HCT116 (cell line): ENCODE results near the gene ACOXL.

Source experiments
- EZH2 ChIP-seq: fragments of 200-600 bp; sonication (generic); IDR thresholded peaks from 2 replicates; pipeline ENCODE4 v1.6.1; 2017; ENCODE audit warnings: antibody characterized with exemption, mixed run types
- POLR2A ChIP-seq: IDR thresholded peaks from 2 replicates; pipeline ENCODE4 v1.7.0; 2011; ENCODE audit warnings: borderline replicate concordance; ENCODE audit not compliant: insufficient read depth, insufficient read length; ENCODE audit errors: extremely low read depth
- TCF7L2 ChIP-seq: IDR thresholded peaks from 2 replicates; pipeline ENCODE4 v1.7.0; 2011; ENCODE audit warnings: borderline replicate concordance, inconsistent platforms; ENCODE audit not compliant: insufficient read depth, insufficient read length; ENCODE audit errors: extremely low read depth
- TF ChIP-seq, protein P1 (sequence below): IDR thresholded peaks from 2 replicates; pipeline ENCODE4 v1.6.1; 2012; ENCODE audit warnings: low read depth

DNA sequence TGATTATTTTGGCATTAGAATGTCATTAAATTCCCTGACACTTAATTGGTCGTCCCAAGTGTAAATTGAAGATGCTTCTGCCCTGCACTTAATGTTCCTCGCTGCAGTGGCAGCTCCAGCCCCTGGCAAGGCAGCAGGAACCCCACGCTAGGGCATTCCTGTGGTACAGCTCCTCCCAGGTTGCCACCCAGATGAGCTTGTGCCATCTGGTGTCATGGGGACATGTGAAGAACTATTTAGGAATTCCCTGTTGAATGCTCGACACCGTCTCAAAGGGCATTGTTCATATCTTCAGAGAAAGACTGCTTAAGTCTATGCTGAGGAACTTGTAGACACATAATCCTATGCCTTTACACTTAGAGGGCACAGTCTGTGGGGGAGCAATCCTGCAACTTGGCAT is 427.3 kb downstream of the ACOXL start:
- TF ChIP-seq EZH2 (no peak), POLR2A (no peak), TCF7L2 (no peak)
- TF ChIP-seq, protein P1, sequence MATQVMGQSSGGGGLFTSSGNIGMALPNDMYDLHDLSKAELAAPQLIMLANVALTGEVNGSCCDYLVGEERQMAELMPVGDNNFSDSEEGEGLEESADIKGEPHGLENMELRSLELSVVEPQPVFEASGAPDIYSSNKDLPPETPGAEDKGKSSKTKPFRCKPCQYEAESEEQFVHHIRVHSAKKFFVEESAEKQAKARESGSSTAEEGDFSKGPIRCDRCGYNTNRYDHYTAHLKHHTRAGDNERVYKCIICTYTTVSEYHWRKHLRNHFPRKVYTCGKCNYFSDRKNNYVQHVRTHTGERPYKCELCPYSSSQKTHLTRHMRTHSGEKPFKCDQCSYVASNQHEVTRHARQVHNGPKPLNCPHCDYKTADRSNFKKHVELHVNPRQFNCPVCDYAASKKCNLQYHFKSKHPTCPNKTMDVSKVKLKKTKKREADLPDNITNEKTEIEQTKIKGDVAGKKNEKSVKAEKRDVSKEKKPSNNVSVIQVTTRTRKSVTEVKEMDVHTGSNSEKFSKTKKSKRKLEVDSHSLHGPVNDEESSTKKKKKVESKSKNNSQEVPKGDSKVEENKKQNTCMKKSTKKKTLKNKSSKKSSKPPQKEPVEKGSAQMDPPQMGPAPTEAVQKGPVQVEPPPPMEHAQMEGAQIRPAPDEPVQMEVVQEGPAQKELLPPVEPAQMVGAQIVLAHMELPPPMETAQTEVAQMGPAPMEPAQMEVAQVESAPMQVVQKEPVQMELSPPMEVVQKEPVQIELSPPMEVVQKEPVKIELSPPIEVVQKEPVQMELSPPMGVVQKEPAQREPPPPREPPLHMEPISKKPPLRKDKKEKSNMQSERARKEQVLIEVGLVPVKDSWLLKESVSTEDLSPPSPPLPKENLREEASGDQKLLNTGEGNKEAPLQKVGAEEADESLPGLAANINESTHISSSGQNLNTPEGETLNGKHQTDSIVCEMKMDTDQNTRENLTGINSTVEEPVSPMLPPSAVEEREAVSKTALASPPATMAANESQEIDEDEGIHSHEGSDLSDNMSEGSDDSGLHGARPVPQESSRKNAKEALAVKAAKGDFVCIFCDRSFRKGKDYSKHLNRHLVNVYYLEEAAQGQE: no peak
